H1 (cell line): ENCODE data around the gene SLC6A18. TPM values are rescaled to one million over a fixed set of nuclear protein-coding genes. Genes with fewer than 3 reads are reported as not detected.

ENCODE experiments used
- CTCF ChIA-PET: fragments of 300-600 bp; sonication (Branson Sonifier 250); formaldehyde crosslinking; loops from one replicate; lab custom pipeline; 2021; ENCODE audit not compliant: partially characterized antibody; lab: Charles Lee
- POLR2A ChIA-PET: fragments of 300-600 bp; sonication (Branson Sonifier 250); formaldehyde crosslinking; loops from one replicate; lab custom pipeline; 2021; ENCODE audit warnings: inconsistent platforms; ENCODE audit not compliant: partially characterized antibody; lab: Charles Lee
- DNase-seq, 2 experiments: peaks; one replicate each; pipeline versions ENCODE4 v3.0.0 to v3.0.0-alpha.2; 2010 to 2022; ENCODE audit warnings: low spot score in 2 of 2, low read depth in 1 of 2, mixed read lengths in 1 of 2
- FAIRE-seq: peaks from 2 replicates; lab custom pipeline; 2011; peaks lifted over from hg19 to GRCh38; lab: Jason Lieb, UNC
- H2AFZ ChIP-seq: 2 replicates; pipeline ENCODE4 v1.8.1; 2012; ENCODE audit warnings: low read length, inconsistent platforms
- H2AK5ac ChIP-seq: 2 replicates; pipeline ENCODE4 v1.6.1; 2013; ENCODE audit warnings: low read depth, low read length
- H2BK120ac ChIP-seq: replicated peaks from 2 replicates; pipeline ENCODE3; 2013; ENCODE audit warnings: low read depth, low read length, inconsistent platforms
- H2BK12ac ChIP-seq: 2 replicates; pipeline ENCODE4 v1.6.1; 2013; ENCODE audit warnings: low read depth, low read length
- H2BK15ac ChIP-seq: 2 replicates; pipeline ENCODE4 v1.6.1; 2013; ENCODE audit warnings: low read length
- H2BK20ac ChIP-seq: 2 replicates; pipeline ENCODE4 v1.6.1; 2013; ENCODE audit warnings: low read length
- H2BK5ac ChIP-seq: 2 replicates; pipeline ENCODE4 v1.6.1; 2013; ENCODE audit warnings: low read depth, low read length
- H3K14ac ChIP-seq: 2 replicates; pipeline ENCODE4 v1.6.1; 2013; ENCODE audit warnings: inconsistent platforms; ENCODE audit not compliant: insufficient read length
- H3K18ac ChIP-seq: 2 replicates; pipeline ENCODE4 v1.6.1; 2013; ENCODE audit warnings: low read length; ENCODE audit errors: extremely low read depth
- H3K23ac ChIP-seq: 2 replicates; pipeline ENCODE4 v1.6.1; 2013; ENCODE audit warnings: inconsistent platforms; ENCODE audit not compliant: insufficient read length
- H3K23me2 ChIP-seq: 2 replicates; pipeline ENCODE4 v1.6.1; 2013; ENCODE audit warnings: low read depth, low read length
- H3K27ac ChIP-seq: 2 replicates; pipeline ENCODE4 v1.6.1; 2011; ENCODE audit warnings: low read depth, low read length, inconsistent platforms
- H3K27me3 ChIP-seq, 4 experiments: replicated peaks in 1 of 4; 1 replicate in 1 of 4; 2 replicates in 3 of 4; pipeline versions ENCODE4 v1.6.1 to v1.8.1; 2011 to 2013; ENCODE audit warnings: low read length in 3 of 4, mild to moderate bottlenecking in 3 of 4, inconsistent platforms in 2 of 4, mixed read lengths in 2 of 4, moderate library complexity in 1 of 4; ENCODE audit not compliant: control insufficient read depth in 3 of 4, insufficient read depth in 3 of 4; ENCODE audit errors: extremely low read depth in 1 of 4
- H3K36me3 ChIP-seq, 4 experiments: 2 replicates each; pipeline versions ENCODE4 v1.6.1 to v1.8.1; 2011 to 2013; ENCODE audit warnings: mild to moderate bottlenecking in 4 of 4, low read length in 3 of 4, moderate library complexity in 2 of 4, control low read depth in 1 of 4, inconsistent platforms in 1 of 4; ENCODE audit not compliant: insufficient read depth in 4 of 4, control insufficient read depth in 2 of 4
- H3K4ac ChIP-seq: replicated peaks from 2 replicates; pipeline ENCODE3; 2013; ENCODE audit warnings: low read length, low read depth, mixed read lengths, inconsistent platforms; ENCODE audit not compliant: insufficient read length
- H3K4me1 ChIP-seq, 4 experiments: replicated peaks in 1 of 4; 1 replicate in 1 of 4; 2 replicates in 3 of 4; pipeline versions ENCODE4 v1.6.1 to v1.8.1; 2011 to 2013; ENCODE audit warnings: low read length in 3 of 4, inconsistent platforms in 2 of 4, mixed read lengths in 1 of 4; ENCODE audit not compliant: insufficient read depth in 4 of 4, control insufficient read depth in 3 of 4
- H3K4me2 ChIP-seq, 2 experiments: 2 replicates each; pipeline versions ENCODE4 v1.6.1 to v1.8.1; 2011 to 2013; ENCODE audit warnings: low read depth in 2 of 2, low read length in 2 of 2, control low read depth in 1 of 2, inconsistent platforms in 1 of 2, mild to moderate bottlenecking in 1 of 2; ENCODE audit not compliant: insufficient read depth in 1 of 2
- H3K4me3 ChIP-seq, 4 experiments: fragments of 200-600, 300-600 bp in 1 of 4; sonication (generic), shearing (Covaris generic), sonication (Bioruptor Twin) in 1 of 4; 2 replicates each; pipeline versions ENCODE4 v1.5.1 to v1.8.1; 2011 to 2016; ENCODE audit warnings: low read length in 4 of 4, low read depth in 3 of 4, control low read depth in 2 of 4, inconsistent platforms in 2 of 4, mild to moderate bottlenecking in 2 of 4, mixed read lengths in 1 of 4, moderate library complexity in 1 of 4; ENCODE audit not compliant: insufficient read depth in 2 of 4; ENCODE audit errors: extremely low read depth in 1 of 4
- H3K56ac ChIP-seq: replicated peaks from 2 replicates; pipeline ENCODE3; 2013; ENCODE audit warnings: low read depth, mild to moderate bottlenecking, mixed read lengths, low read length, inconsistent platforms; ENCODE audit not compliant: insufficient read length
- H3K79me1 ChIP-seq: 2 replicates; pipeline ENCODE4 v1.6.1; 2013; ENCODE audit warnings: low read depth, low read length, control low read depth
- H3K79me2 ChIP-seq, 2 experiments: 2 replicates each; pipeline versions ENCODE4 v1.6.1 to v1.8.1; 2012 to 2013; ENCODE audit warnings: low read length in 2 of 2, mild to moderate bottlenecking in 2 of 2, inconsistent platforms in 1 of 2; ENCODE audit not compliant: insufficient read depth in 2 of 2, control insufficient read depth in 1 of 2
- H3K9ac ChIP-seq, 4 experiments: replicated peaks in 1 of 4; 1 replicate in 1 of 4; 2 replicates in 3 of 4; pipeline versions ENCODE4 v1.6.1 to v1.8.1; 2011 to 2013; ENCODE audit warnings: low read depth in 3 of 4, low read length in 3 of 4, control low read depth in 2 of 4, mild to moderate bottlenecking in 2 of 4, moderate library complexity in 2 of 4, inconsistent platforms in 1 of 4; ENCODE audit errors: extremely low read depth in 1 of 4
- H3K9me3 ChIP-seq, 2 experiments: 2 replicates each; pipeline versions ENCODE4 v1.6.1 to v1.8.1; 2012 to 2013; ENCODE audit warnings: mild to moderate bottlenecking in 2 of 2, moderate library complexity in 2 of 2, control low read depth in 1 of 2, inconsistent platforms in 1 of 2, low read depth in 1 of 2, low read length in 1 of 2, mixed read lengths in 1 of 2; ENCODE audit not compliant: insufficient read depth in 2 of 2
- H4K20me1 ChIP-seq, 2 experiments: replicated peaks in 1 of 2; 2 replicates each; pipeline versions ENCODE3 to v1.8.1; 2011 to 2013; ENCODE audit warnings: inconsistent platforms in 2 of 2, low read length in 2 of 2, mild to moderate bottlenecking in 1 of 2; ENCODE audit not compliant: insufficient read depth in 2 of 2, control insufficient read depth in 1 of 2
- H4K5ac ChIP-seq: 2 replicates; pipeline ENCODE4 v1.6.1; 2013; ENCODE audit warnings: low read length, low read depth, mixed read lengths, inconsistent platforms; ENCODE audit not compliant: insufficient read length
- H4K8ac ChIP-seq: 2 replicates; pipeline ENCODE4 v1.8.0; 2013; ENCODE audit warnings: mild to moderate bottlenecking, moderate library complexity, low read length, inconsistent platforms; ENCODE audit not compliant: insufficient read depth; ENCODE audit errors: extremely low read depth
- H4K91ac ChIP-seq: replicated peaks from 2 replicates; pipeline ENCODE3; 2013; ENCODE audit warnings: low read length, mixed read lengths, inconsistent platforms; ENCODE audit not compliant: insufficient read length
- CBX5 ChIP-seq: fragments of 300-800, 300-1000 bp; sonication (generic); IDR thresholded peaks from 2 replicates; pipeline ENCODE4 v1.7.1; 2016; ENCODE audit warnings: antibody characterized with exemption, low read length, low read depth
- GTF2F1 ChIP-seq: IDR thresholded peaks from 2 replicates; pipeline ENCODE4 v1.6.1; 2012; ENCODE audit warnings: low read depth, low read length, improper control_type of control experiment, borderline replicate concordance
- KDM4A ChIP-seq: IDR thresholded peaks from one replicate; pipeline ENCODE4 v1.7.1; 2012; ENCODE audit warnings: low read depth, mild to moderate bottlenecking, moderate library complexity, low read length, inconsistent platforms; ENCODE audit not compliant: severe bottlenecking
- TCF12 ChIP-seq: IDR thresholded peaks from 2 replicates; pipeline ENCODE4 v1.6.1; 2011; ENCODE audit warnings: low read depth, mild to moderate bottlenecking, low read length
- WGBS, 2 experiments: shearing (Covaris generic) in 1 of 2; methylation state at CpG; one replicate each; pipeline versions ENCODE4 v1.1.6 to v1.1.7; 2013 to 2015; ENCODE audit warnings: low lambda C conversion rate in 2 of 2, mixed read lengths in 2 of 2, inconsistent platforms in 1 of 2, low coverage in 1 of 2, missing lambda C conversion rate in 1 of 2; ENCODE audit not compliant: insufficient replicate concordance in 2 of 2, insufficient coverage in 1 of 2, insufficient read length in 1 of 2; ENCODE audit errors: extremely low coverage in 1 of 2, missing lambda C conversion rate in 1 of 2; 5-methylcytosine and 5-hydroxymethylcytosine counted together
- polyA plus RNA-seq, 7 experiments: library from polyadenylated mRNA; depleted of rRNA in 3 of 7; stranded (reverse) in 5 of 7; unstranded in 2 of 7; fragments of >200 nt in 5 of 7; fragments of 200-250 nt in 2 of 7; gene quantifications; 1 replicate in 5 of 7; 2 replicates in 1 of 7; 4 replicates in 1 of 7; pipeline versions ENCODE4 v1.2.1 to v1.2.3, GENCODE V29; 2011 to 2013; ENCODE audit warnings: missing spikeins in 2 of 7, mixed read lengths in 2 of 7
- total RNA-seq: library from RNA; stranded (reverse); fragmentation: NEBNext Ultra II Directional; extraction: Animal tissue kit (Norgen Biotek cat#: 25700); gene quantifications from 2 replicates; pipeline ENCODE4 v1.2.1, GENCODE V29; 2021

SLC6A18 gene
- total and polyA plus RNA-seq, 2 of the 8 experiments (the other 6 are each of a cell fraction or from before 2014, with no cell fraction given) = not detected

- Histone ChIP-seq H3K18ac (no peak overlapping the region), H2BK120ac (no peak overlapping the region), H3K79me2 (no peaks in the 10 kb centered on the region), H3K23me2 (no peaks in the 10 kb centered on the region), H3K27me3 (no peaks in the 10 kb centered on the region), H2BK15ac (no peak overlapping the region), H3K4ac (no peak overlapping the region), H3K79me1 (no peaks in the 10 kb centered on the region), H4K91ac (no peak overlapping the region), H3K36me3 (no peaks in the 10 kb centered on the region), H4K5ac (no peak overlapping the region), H3K4me3 (no peak overlapping the region), H3K23ac (no peak overlapping the region), H2BK20ac (no peak overlapping the region), H3K9me3 (peaks cover 0 to 3% of the 10 kb centered on the region in 2 experiments; a peak in 1 of 4 replicates), H2BK12ac (no peak overlapping the region), H3K4me1 (0 out of 7 replicates have a peak, but pooled peaks cover 0 to 4% (median 0%) of the 10 kb centered on the region in 4 experiments), H2BK5ac (no peak overlapping the region), H3K56ac (no peak overlapping the region), H3K4me2 (no peak overlapping the region), H3K9ac (no peak overlapping the region), H3K27ac (no peak overlapping the region), H4K8ac (no peak overlapping the region; the same call in 1 of the 2 replicates), H3K14ac (no peak overlapping the region), H2AK5ac (no peak overlapping the region), H4K20me1 (no peaks in the 10 kb centered on the region), H2AFZ (no peak overlapping the region)
- CTCF ChIA-PET = interaction anchor here (0.5 to 5.5 kb wide), 4 partner anchors 13 to 199 kb away, joined by 3 to 30 read pairs (median 4); no protein-coding TSS in a partner anchor
- DNase-seq (no peak), FAIRE-seq (no peak)
- POLR2A ChIA-PET = interaction anchor here (1.0 kb wide), 1 partner anchor 46 kb away, joined by 3 read pairs; no protein-coding TSS in a partner anchor
- TF ChIP-seq TCF12 = no peak
- no peak for TF ChIP-seq CBX5
- no peak for TF ChIP-seq GTF2F1
- TF ChIP-seq KDM4A = no peak
- WGBS, 2 experiments = 84% methylated on average over 12 of the region's 20 CpGs; no CpG with 5 or more reads in 1 of the 2 experiments
Observed at GRCh38 chr5:1180841-1181271, 44.3 kb upstream of the SLC6A18 start.
